Right forelimb (tissue), 1 donor: Measurements from ENCODE around the gene EGLN1.

Experiments used
- DNase-seq: peaks from one replicate; pipeline ENCODE4 v3.0.0-alpha.2; 2018

The EGLN1 gene

DNA sequence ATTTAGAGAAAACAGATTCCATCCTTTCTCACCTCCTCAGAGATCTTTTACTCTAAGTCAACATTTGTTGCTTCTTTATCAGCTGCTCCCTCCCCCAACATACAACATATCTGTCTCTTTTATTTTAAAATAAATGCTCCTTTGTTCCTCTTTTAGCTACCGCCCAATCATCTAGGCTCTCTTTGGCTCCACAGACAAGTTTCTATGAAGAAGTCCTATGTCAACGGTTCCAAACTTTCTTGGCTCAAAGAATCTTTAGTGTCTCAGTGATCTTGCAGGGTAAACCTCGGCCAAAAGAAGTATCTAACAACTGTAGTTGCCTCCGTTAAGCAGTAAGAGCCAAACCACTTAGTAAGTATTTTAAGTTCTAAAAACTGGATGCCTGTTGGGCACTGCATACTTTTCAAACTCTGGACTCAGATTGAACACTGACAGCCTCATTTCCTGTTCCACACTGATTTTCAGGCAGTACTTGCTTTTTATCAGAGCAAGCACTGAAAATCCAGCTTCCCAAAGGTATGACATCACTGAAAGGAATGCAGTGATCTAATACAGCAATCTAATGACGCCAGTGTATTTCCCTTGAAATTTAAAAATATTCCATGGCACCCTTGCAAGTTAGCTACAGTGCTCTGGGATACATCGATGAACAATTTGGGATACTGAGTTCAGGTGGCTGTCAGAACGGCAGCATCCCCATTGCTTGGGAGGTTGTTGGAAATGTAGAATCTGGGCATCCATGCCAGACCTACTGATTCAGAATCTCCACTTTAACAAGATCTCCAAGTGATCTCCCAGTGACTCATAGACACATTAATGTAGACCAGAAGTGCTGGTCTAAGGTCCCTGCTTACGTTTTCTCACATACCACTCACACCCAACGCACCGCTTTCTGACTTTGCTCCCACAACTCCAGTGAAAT is 26.8 kb downstream of the EGLN1 start:
- DNase-seq: no peak

DNA sequence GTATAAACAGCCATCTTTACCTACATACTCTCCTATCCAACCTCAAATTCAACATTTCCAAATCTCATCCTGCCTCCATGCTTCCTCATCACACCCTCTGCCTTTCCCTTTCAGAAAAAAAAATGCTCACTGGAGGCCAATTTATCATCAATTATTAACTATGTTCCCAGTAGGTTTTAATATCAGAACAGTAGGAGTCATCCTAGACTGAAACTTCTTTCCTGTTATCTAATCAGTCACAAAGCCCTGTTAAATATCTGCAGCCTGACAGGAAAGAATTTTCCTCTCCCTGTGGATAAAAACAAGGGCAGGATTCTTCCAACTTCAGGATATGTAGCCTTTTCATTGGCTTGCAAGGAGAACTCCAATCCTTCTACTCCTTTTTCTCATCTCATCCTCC is 28.4 kb downstream of the EGLN1 start:
- DNase-seq: no peak

DNA sequence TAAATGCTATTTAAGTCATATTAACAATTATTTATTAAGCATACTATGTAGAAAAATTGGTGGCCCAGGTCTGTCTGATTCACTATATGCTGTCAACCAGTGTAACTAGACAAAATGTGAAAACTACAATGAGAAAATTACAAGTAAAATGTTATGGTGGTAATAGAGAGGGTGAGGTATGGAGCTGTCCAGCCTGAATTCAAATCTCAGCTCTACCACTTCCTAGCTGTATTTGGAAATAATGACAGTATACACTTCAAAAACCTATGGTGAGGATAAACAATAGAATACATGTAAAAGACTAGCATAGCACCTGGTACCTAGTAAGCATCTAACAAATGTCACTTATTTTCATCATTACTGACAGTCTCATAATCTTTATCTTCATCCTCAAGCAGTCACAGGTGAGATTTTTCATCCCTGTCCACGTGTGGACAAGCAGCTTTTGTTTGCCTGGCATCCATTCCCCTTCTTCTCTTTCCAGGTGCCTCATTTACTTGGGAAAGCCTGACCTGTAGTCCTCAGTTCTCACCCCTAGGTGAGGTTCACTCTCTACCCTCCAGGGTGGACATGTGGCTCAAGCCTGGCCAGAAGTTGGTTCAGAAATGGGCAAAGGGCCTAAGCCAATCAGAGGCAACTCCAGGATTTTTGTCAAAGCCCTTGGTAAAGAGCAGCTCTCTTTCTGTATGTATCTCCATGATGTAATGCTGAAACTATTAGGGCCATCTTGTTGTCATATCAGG is 29.5 kb downstream of the EGLN1 start:
- no peak for DNase-seq

- no peak for DNase-seq
Measured at GRCh38 chr1:231390071-231390470, 32.0 kb downstream of the EGLN1 start.

DNA sequence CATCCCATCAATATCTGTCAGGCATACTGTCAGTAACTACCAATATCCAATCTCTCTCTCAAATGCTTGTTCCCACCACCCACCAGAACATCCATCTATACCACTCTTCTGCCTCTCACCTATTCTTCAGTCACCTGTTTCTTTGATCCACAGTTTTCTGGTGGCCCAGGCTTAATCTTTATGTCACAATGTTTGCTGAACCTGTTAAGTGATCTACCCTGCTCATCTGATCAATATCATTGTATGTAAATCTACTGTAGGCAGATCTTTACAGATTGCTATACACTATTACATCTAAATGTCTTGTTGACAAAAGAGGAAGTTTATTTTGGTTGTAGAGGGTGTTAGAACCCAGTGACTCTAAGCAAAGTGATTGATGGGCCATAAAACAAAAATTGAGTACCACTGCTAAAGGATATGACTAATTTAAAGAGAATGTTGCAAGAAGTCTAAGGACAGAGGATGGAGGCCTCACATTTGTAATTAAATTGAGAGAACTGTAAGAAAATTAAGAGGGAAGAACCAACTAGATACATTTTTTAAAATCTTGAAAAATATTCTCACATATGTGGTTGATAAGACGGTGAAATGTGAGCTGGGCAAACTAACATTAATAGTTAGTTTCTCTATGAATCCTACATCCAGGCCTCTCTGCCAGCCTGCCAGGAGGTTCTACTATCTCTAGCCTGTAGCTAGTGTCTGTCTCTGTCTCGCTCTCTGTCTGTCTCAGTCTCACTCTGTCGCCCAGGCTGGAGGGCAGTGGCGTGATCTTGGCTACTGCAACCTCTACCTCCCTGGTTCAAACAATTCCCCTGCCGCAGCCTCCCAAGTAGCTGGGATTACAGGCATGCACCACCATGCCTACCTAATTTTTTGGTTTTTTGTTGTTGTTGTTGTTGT is 34.1 kb downstream of the EGLN1 start:
- DNase-seq: no peak

- DNase-seq: no peak
Measured at GRCh38 chr1:231386466-231386865, 35.6 kb downstream of the EGLN1 start.

GRCh38 chr1:231385416-231385748 is 36.7 kb downstream of the EGLN1 start:
- DNase-seq: no peak

DNA sequence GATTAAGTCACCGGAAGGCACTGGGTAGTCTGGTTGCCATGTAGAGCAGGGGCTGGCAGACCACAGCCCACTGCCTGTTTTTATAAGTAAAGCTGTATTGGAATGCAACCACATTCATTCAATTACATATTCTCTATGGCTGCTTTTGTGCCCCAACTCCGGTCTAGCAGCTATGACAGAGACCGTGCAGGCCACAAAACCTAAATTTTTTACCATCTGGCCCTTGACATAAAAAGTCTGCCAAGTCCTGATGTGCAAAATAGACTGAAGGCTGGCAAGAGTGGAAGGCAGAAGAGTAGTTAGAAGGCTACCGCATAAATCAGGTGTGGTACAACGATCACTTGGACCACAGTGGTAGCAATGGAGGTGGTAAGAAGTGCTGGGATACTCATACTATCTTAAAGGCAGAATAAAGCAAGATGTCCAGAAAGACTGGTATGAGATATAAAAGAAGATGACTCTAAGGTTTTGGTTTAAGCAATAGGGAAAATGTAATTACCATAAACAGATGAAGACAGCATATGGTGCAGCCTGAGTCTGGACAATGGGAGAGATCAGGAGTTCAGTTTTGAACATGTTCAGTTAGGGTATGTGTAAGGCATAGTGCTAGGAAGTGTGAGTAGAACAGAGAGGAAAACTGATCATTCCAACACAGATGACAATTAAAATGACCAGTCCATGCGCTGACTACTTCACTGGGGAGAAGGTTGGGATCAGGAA is 37.2 kb downstream of the EGLN1 start:
- no peak for DNase-seq

- no peak for DNase-seq
Measured at GRCh38 chr1:231383159-231383860, 38.8 kb downstream of the EGLN1 start.

- DNase-seq: no peak
Measured at GRCh38 chr1:231382426-231382825, 39.7 kb downstream of the EGLN1 start.

DNA sequence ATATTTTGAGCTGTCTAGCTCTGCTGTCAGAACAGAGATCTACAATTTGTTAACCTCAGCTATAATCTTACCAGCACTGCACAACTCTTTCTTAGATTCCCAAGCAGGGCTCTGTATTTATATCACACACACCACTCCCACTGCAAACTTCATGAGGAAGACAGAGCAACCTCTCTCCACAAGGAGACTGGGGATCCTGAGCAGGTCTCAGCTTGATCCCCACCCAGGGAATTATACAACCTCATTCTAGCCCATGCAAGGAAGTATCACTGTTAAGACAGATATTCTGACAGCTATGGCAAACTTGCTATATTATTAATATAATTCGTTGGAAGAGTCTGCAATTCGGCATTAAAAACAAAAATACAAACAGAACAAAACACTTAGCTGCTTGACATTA is 40.4 kb downstream of the EGLN1 start:
- DNase-seq: no peak

- no peak for DNase-seq
Measured at GRCh38 chr1:231376875-231377549, 45.1 kb downstream of the EGLN1 start.

GRCh38 chr1:231376101-231376500 is 46.0 kb downstream of the EGLN1 start:
- no peak for DNase-seq

DNA sequence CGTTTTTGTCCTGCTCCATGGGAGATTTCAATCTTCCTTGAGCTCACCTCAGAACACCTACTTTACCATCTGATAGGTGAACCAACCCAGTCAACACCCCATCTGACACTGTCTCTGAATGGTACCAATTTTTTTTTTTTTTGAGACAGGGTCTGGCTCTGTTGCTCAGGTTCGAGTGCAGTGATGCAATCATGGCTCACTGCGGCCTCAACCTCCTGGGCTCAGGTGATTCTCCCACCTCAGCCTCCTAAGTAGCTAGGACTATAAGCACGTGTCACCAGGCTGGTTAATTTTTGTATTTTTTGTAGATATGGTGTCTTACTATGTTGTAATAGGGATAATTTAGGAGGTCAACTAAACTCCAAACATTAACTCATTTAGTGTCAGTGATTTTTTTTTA is 47.7 kb downstream of the EGLN1 start:
- no peak for DNase-seq

- DNase-seq: no peak
Measured at GRCh38 chr1:231372501-231372900, 49.6 kb downstream of the EGLN1 start.

GRCh38 chr1:231369282-231369681 is 52.8 kb downstream of the EGLN1 start:
- no peak for DNase-seq

DNA sequence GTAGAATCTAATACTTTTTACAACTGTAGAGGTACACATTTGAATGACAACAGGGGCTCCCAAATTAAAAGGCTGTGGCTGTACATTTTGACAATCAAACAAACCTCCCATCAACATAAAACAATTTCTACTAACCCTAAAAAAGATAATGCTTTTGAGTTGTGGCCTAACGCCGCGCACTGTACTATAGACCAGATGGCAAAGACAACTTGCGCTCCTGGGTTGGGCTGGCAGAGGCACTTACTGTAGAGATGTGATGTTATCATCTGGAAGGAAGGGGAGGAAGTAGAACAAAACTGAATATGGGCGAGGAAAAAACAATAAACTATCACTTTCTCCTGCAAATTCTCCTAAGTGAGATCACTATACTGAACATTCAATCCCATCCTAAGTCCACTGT is 57.9 kb downstream of the EGLN1 start:
- no peak for DNase-seq

DNA sequence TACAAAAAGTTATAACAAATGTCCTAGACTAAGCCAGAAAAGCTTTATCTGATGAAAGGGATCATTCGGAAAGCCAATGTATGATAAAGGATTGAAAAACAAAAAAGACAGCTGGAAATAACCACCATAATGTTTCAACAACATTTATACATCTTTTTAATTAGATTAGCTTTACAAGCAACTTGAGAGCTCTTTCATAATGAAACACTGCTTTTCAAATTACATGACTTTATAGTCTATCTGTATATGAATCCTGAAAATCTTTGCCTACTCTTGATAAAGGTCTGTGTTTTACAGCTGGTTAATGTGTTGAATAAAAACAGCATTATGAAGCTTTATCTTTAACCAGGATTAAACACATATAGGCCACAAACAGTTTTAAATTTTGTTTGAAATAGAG is 58.5 kb downstream of the EGLN1 start:
- no peak for DNase-seq

DNA sequence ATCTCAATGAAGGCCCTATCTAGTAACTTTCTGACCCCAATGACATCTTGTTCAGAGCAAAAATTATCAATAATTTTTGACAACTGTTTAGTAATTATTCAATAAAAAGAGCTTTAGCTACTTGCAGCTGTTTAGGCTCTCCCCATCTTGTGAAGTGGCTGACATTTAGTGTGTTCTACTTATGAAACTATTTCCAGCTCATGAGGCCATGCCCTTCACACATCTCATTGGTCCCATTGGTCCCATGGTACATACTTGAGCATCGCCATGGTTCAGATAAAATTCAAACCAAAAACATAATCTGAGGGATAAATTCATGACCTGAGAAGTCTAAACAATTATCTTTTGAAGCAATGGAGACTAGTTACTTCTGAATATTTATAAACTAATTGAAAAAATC is 59.8 kb downstream of the EGLN1 start:
- DNase-seq: no peak

DNA sequence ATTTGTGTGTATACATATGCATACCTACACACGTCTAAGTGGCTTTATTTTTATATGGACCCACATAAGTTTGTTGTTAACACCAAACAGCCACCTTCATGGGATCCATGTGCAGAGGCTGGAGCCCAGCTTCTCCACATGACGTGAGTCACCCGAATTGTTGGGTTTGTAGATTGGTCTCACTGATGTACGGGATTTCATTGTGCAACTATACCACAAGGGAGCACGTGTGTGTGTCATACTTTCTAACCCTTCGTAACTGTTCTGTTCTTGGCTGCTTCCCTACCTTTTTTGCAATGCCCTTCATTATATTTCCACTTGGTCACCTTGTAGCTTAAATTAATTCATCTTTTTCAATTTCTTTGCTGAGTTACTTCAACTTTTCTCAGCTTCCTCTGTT is 63.0 kb downstream of the EGLN1 start:
- no peak for DNase-seq

DNA sequence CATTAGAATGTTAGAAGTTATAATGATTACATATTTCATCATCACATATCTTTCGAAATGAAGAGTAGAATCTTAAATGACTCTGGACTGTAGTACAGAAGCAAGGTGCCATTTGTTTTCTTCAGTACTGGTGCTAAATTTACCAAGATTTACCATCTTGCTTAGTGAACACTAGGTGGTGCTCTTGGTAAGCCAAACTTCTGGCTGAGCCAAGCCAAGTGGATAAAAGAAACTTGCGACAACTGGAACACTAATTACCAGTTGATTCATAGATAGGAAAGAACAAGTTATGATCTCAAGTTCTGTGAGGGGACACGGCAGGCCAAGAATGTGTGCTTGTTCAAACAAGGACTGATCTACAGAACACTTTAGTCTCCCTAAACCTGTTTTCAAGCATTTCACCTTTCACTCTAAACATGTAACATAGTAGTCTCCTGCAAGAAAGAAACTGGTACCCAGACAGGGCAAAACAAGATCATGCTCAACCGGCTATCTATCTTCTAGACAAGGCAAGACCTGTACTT is 64.2 kb downstream of the EGLN1 start:
- DNase-seq: peak; percentile 52
